ENCODE data around the gene LIMS1. TPM values are rescaled to one million over a fixed set of nuclear protein-coding genes. Genes with fewer than 3 reads are reported as not detected.

LIMS1 gene
- total and polyA plus RNA-seq, 2 donors (not counting 3 experiments of a cell fraction or from before 2014, with no cell fraction given): 153 to 229 TPM

- no peaks in the 10 kb centered on the region for H4K20me1 ChIP-seq (replicated peaks; ENCODE audit: control insufficient read depth, extremely low read depth, insufficient read depth, low read length)
- H3K4me3 ChIP-seq (replicated peaks in 1 of 3; ENCODE audit: insufficient read depth in 1 of 3, low read depth in 1 of 3, low read length in 3 of 3): no peak overlapping the region
- H3K4me1 ChIP-seq (ENCODE audit: control insufficient read depth, extremely low read depth, insufficient read depth, low read length): no peaks in the 10 kb centered on the region
- H3K9ac ChIP-seq (replicated peaks; ENCODE audit: extremely low read depth, insufficient read depth, low read length): no peak overlapping the region
- no peaks in the 10 kb centered on the region for H3K27me3 ChIP-seq (ENCODE audit: control insufficient read depth in 2 of 2, insufficient read depth in 2 of 2, low read length in 2 of 2)
- H3K79me2 ChIP-seq (ENCODE audit: control insufficient read depth, insufficient read depth, low read length): no peaks in the 10 kb centered on the region
- H3K27ac ChIP-seq (ENCODE audit: insufficient read depth, low read depth, low read length): no peak overlapping the region
- FAIRE-seq (no peak), DNase-seq (ENCODE audit: low read depth, low spot score) (no peak)
- no peak overlapping the region for H3K4me2 ChIP-seq (ENCODE audit: insufficient read depth, low read length)
- intact Hi-C loops (cut with micrococcal nuclease): no loop called here
- H3K9me1 ChIP-seq (replicated peaks; ENCODE audit: control insufficient read depth, extremely low read depth, insufficient read depth, low read length): no peaks in the 10 kb centered on the region
- TF ChIP-seq, protein P1, sequence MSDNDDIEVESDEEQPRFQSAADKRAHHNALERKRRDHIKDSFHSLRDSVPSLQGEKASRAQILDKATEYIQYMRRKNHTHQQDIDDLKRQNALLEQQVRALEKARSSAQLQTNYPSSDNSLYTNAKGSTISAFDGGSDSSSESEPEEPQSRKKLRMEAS (IDR thresholded peaks at IDR 0.05; ENCODE audit: insufficient read depth, insufficient read length): no peak
- TF ChIP-seq GATA2 (IDR thresholded peaks at IDR 0.05; ENCODE audit: insufficient read depth, insufficient read length, low read depth, low read length) (no peak), EZH2 (IDR thresholded peaks at IDR 0.05; ENCODE audit: borderline replicate concordance, low read depth, low read length, severe bottlenecking) (no peak), POLR2A (IDR thresholded peaks at IDR 0.05; ENCODE audit: low read depth, low read length) (no peak), FOS (IDR thresholded peaks at IDR 0.05; ENCODE audit: borderline replicate concordance, insufficient read depth, low read length) (no peak), POLR2AphosphoS5 (IDR thresholded peaks at IDR 0.05; ENCODE audit: insufficient read depth, low read depth, low read length) (no peak), MYC (IDR thresholded peaks at IDR 0.05; ENCODE audit: low read depth, low read length) (no peak), JUN (IDR thresholded peaks at IDR 0.05; ENCODE audit: borderline replicate concordance, insufficient read depth, insufficient read length, low read depth) (no peak)
- TF ChIP-seq, protein P2, sequence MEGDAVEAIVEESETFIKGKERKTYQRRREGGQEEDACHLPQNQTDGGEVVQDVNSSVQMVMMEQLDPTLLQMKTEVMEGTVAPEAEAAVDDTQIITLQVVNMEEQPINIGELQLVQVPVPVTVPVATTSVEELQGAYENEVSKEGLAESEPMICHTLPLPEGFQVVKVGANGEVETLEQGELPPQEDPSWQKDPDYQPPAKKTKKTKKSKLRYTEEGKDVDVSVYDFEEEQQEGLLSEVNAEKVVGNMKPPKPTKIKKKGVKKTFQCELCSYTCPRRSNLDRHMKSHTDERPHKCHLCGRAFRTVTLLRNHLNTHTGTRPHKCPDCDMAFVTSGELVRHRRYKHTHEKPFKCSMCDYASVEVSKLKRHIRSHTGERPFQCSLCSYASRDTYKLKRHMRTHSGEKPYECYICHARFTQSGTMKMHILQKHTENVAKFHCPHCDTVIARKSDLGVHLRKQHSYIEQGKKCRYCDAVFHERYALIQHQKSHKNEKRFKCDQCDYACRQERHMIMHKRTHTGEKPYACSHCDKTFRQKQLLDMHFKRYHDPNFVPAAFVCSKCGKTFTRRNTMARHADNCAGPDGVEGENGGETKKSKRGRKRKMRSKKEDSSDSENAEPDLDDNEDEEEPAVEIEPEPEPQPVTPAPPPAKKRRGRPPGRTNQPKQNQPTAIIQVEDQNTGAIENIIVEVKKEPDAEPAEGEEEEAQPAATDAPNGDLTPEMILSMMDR (IDR thresholded peaks at IDR 0.05; ENCODE audit: extremely low read depth in 1 of 2, insufficient read depth in 1 of 2, low read depth in 1 of 2, low read length in 2 of 2): no peak
- no peak overlapping the region for H2AFZ ChIP-seq (ENCODE audit: low read depth, low read length)
- H3K9me3 ChIP-seq (replicated peaks; ENCODE audit: control insufficient read depth, insufficient read depth, low read length): no peaks in the 10 kb centered on the region
- CTCF ChIA-PET: no interaction called here
- no peaks in the 10 kb centered on the region for H3K36me3 ChIP-seq (ENCODE audit: control insufficient read depth in 2 of 2, extremely low read depth in 1 of 2, insufficient read depth in 2 of 2, low read length in 2 of 2)
- dilution Hi-C loops (cut with MboI; ENCODE audit: extremely low pct_ligation_motif_present, low sequenced_read_pairs): no loop called here
- POLR2A ChIA-PET: no interaction called here
- no TSS peak for BruUV-seq (replicated peaks)
Measured at GRCh38 chr2:108701806-108702205, 167.5 kb downstream of the LIMS1 start.

All from endothelial cell of umbilical vein (primary cell).